ENCODE data around the gene B4GALNT1.

B4GALNT1 gene

DNA sequence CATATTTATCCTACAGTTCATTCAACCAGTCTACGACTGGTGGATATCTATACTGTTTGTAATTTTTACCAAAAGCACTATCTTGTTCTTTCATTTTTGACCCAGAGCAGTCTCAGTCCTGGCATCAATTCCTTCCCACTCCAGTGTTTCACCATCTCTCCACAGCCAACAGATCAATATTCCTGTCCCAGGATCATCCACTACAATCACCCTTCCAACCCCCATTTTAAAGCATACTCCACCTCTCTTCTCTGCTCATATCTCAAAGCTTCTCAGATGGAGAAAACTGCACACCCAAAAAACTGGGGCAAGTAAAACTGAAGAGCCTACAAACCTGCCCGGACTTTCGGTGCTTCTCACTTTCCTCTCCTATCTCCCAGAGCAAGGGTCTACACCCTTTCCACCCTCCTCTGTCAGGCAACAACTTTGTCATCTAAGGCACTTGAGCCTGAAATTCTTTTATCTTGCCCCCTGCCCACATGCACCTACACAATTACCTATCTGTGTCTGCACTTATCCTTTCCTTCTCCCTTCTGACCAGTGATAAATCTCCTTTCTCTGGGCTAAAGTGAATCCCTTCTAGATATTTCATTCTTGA is 46.1 kb downstream of the B4GALNT1 start:
- TF ChIP-seq, protein P1, sequence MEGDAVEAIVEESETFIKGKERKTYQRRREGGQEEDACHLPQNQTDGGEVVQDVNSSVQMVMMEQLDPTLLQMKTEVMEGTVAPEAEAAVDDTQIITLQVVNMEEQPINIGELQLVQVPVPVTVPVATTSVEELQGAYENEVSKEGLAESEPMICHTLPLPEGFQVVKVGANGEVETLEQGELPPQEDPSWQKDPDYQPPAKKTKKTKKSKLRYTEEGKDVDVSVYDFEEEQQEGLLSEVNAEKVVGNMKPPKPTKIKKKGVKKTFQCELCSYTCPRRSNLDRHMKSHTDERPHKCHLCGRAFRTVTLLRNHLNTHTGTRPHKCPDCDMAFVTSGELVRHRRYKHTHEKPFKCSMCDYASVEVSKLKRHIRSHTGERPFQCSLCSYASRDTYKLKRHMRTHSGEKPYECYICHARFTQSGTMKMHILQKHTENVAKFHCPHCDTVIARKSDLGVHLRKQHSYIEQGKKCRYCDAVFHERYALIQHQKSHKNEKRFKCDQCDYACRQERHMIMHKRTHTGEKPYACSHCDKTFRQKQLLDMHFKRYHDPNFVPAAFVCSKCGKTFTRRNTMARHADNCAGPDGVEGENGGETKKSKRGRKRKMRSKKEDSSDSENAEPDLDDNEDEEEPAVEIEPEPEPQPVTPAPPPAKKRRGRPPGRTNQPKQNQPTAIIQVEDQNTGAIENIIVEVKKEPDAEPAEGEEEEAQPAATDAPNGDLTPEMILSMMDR (IDR thresholded peaks at IDR 0.05) = no peak

DNA sequence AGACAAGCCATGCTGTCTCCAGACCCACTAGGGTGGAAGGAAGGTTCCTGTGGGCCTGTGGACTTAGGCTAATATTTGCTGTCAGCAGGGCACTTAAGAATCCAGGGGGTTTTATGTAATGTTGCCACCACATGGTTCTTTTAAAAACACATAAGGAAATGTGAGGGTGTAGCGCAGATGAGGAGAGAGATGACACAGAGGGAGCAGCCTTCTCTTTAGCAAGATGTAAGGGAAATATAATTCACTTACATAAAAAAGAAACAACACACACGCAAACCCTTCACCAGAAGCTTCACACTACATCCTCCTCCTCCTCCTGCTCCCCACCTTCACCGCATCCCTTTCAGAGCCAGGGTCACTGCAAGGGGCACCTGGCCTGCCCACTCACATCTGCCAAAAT is 46.9 kb downstream of the B4GALNT1 start:
- TF ChIP-seq, protein P1 (IDR thresholded peaks at IDR 0.05) = no peak

DNA sequence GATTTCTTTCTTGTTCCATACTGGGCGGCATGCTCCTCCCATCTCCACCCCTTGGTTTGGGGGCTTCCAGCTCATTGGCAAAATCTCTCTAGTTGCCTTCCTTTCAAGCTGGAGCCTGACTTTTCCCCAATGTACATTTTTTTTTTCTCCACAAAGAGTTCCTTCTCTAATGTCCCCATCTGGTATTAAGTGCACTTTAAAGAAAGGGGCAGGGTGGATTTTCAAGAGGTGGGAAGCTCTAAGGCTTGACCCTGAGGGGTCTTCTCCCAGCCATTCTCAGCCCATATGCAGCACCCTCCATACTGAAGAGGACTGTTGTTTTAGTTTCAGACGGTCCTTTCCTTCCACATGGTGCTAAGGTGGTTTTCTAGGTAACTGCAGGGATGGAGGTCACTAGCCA is 47.8 kb downstream of the B4GALNT1 start:
- TF ChIP-seq, protein P1 (IDR thresholded peaks at IDR 0.05) = no peak

DNA sequence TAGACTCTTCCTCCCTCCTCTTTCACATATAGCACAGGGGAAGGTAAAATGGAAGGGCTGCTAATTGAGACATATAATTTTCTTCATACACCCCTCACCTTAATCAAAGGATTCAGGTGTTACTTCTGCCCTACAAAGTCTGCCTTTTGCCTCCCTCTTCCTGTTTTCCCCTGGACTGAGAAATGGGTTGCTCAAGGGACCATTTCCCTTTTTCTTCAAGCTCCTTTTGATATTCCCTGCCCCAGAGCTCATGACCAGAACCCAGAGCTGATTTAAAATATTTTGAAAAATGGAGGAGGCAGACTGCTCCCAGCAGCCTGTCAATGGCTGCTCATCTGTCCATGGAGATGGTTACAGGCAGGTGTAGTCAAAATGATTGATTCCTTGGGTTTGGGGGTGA is 48.3 kb downstream of the B4GALNT1 start:
- TF ChIP-seq, protein P1 (IDR thresholded peaks at IDR 0.05) = no peak

DNA sequence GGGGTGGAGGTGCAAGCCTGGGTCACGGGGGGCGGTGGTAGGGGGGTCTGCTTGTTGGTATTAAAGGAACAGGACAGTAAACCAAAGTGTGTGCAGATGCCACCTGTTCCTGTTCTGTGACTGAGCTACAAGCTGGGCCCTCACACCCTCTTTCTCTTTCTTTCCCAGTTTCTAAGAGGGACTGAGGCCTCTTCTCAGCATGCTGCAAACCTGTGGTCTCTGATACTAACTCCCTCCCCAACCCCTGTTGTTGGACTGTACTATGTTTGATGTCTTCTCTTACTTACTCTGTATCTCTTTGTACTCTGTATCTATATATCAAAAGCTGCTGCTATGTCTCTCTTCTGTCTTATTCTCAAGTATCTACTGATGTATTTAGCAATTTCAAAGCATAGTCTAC is 49.0 kb downstream of the B4GALNT1 start:
- TF ChIP-seq, protein P1 (IDR thresholded peaks at IDR 0.05) = no peak

DNA sequence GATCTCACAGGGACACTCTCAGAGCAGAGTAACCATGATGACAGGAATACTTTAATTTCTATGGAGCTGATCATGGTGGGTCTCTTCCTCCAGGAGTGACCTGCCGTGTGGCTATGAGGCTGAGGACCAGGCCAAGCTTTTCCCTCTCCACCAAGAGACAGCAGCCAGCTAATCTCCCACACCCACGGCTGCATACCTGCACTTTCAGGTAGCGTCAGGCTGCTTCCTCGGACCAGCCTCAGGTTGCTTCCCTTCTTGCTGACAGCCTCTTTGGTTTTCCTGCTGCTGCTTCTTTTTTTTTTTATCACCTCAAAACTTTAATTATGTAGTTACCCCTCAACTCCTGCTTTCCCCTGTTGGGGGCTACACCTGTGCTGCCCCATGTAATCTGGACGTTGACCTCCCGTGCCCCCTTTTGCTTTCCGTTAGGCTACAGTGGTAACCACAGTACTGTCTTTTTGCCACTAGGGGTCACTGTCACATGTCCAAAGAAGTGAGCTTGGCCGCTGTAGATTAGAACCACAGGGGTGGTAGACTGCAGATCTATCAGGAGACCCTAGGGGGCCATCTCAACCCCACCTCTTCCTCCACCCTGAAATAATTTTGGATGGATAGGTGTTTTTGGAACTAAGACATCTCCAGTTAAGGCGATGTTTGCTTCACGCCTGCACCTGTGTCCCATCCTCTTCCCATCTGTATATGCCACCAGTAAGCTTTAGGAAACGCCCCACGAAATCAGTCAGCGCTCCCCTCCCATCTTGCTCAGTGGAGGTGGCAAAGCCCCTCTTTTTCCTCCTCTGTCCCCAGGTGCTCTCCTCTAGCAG is 49.8 kb downstream of the B4GALNT1 start:
- TF ChIP-seq, protein P1 (IDR thresholded peaks at IDR 0.05) = peak; percentile 97

DNA sequence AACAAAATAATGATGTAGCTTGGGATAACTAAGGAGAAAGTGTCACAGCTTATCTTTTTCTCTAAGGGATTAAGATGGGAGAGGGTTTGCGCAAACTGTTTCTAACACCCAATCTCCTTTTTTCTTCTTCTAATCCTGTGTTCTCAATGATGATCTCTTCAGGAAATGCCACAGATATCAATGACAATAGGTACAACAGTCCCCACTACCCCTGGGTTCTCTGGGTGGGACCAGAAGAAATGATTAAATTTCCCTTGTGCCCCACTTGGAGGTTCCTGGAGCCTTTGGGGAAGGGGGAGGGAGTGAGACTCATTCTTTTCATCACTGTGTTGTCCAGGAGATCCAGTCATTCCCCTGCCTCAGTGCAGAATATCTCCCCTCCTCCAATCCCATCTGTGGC is 50.6 kb downstream of the B4GALNT1 start:
- TF ChIP-seq, protein P1 (IDR thresholded peaks at IDR 0.05) = no peak

Data from LNCAP (cell line).